Activated CD8-positive, alpha-beta memory T cell treated with anti-CD3 and anti-CD28 coated beads for 36 hours (primary cell): ENCODE measurements around the gene NKAP. TPM values are rescaled to one million over a fixed set of nuclear protein-coding genes. Genes with fewer than 3 reads are reported as not detected.

ENCODE experiments used
- CTCF ChIA-PET: fragments of 350-600 bp; sonication (Branson Sonifier 250); formaldehyde crosslinking; loops from one replicate; lab custom pipeline; 2021; ENCODE audit warnings: antibody characterized with exemption; lab: Charles Lee
- POLR2A ChIA-PET: fragments of 350-600 bp; sonication (Branson Sonifier 250); formaldehyde crosslinking; loops from one replicate; lab custom pipeline; 2021; ENCODE audit warnings: antibody characterized with exemption; lab: Charles Lee
- total RNA-seq, 2 experiments: library from RNA; stranded (reverse); gene quantifications; one replicate each; pipeline ENCODE4 v1.2.3, GENCODE V29; 2021

Gene NKAP
- total RNA-seq, 2 experiments from 2014 or later: 9.3 to 11.5 TPM

- CTCF ChIA-PET: no interaction called here
- POLR2A ChIA-PET: no interaction called here
Observed at GRCh38 chrX:119880076-119880475, 63.5 kb downstream of the NKAP start.

GRCh38 chrX:119878740-119879139 is 64.8 kb downstream of the NKAP start:
- CTCF ChIA-PET: interaction anchor here (1.2 kb wide), 1 partner anchor 28 kb away, joined by 4 read pairs; no protein-coding TSS in a partner anchor
- POLR2A ChIA-PET: interaction anchor here (0.5 kb wide), 1 partner anchor 94 kb away, joined by 3 read pairs; no protein-coding TSS in a partner anchor

- CTCF ChIA-PET: interaction anchor here (0.7 kb wide), 1 partner anchor 12 kb away, joined by 3 read pairs; no protein-coding TSS in a partner anchor
- POLR2A ChIA-PET: interaction anchor here (0.5 to 2.9 kb wide), 3 partner anchors 19 to 167 kb away, joined by 3 to 23 read pairs (median 10); partner anchors contain the start of genes RPL39 and UPF3B
Observed at GRCh38 chrX:119871599-119872395, 71.8 kb downstream of the NKAP start, which contains the start of the genes NDUFA1 and RNF113A. Gene NDUFA1 (plus strand): TSS chrX:119871832. CDS start chrX:119871912, 80 bp downstream. Gene RNF113A (minus strand): TSS chrX:119871733. CDS start chrX:119871613, 120 bp downstream.

GRCh38 chrX:119871245-119871598 is 72.3 kb downstream of the NKAP start:
- CTCF ChIA-PET: no interaction called here
- POLR2A ChIA-PET: interaction anchor here (0.5 to 2.9 kb wide), 4 partner anchors 18 to 167 kb away, joined by 3 to 23 read pairs (median 6); partner anchors contain the start of genes RPL39 and UPF3B

Other genes starting within 250 kb of the NKAP start
- gene SOWAHD, start 185.2 kb downstream of the NKAP start, total RNA-seq: under 1 TPM; 0.15 to 0.36 TPM
- gene RPL39, start 152.1 kb downstream of the NKAP start, total RNA-seq: 1,000 to 10,000 TPM; 2,287 to 2,309 TPM
- 10 to 100 TPM; 19.9 to 20.0 TPM for gene UPF3B, start 90.8 kb downstream of the NKAP start, total RNA-seq
- 10 to 100 TPM; 25.3 to 26.5 TPM for gene RNF113A, start 72.0 kb downstream of the NKAP start, total RNA-seq
- 100 to 1,000 TPM in 1 of 2 experiments, 10 to 100 TPM in 1; 98.2 to 104 TPM for gene NDUFA1, start 71.9 kb downstream of the NKAP start, total RNA-seq
- gene AKAP14, start 47.9 kb downstream of the NKAP start, total RNA-seq: not detected
- gene RHOXF2B, start 133.9 kb upstream of the NKAP start, total RNA-seq: not detected
- not detected for gene RHOXF1, start 172.2 kb upstream of the NKAP start, total RNA-seq
- gene RHOXF2, start 214.9 kb upstream of the NKAP start, total RNA-seq: not detected